GM18498 (cell line): Measurements from ENCODE around the gene TRAK1.

ENCODE experiments used
- ATAC-seq: cut with Tn5 transposase; IDR thresholded peaks from one replicate; pipeline ENCODE4 v1.9.1; 2021; ENCODE audit warnings: mild to moderate bottlenecking, moderate library complexity; ENCODE audit not compliant: unreplicated experiment

TRAK1 gene

GRCh38 chr3:42174679-42175385, 83.7 kb downstream of the TRAK1 start:
- no peak for ATAC-seq

GRCh38 chr3:42175386-42176240, 84.5 kb downstream of the TRAK1 start:
- no peak for ATAC-seq

GRCh38 chr3:42176242-42177034, 85.3 kb downstream of the TRAK1 start:
- ATAC-seq, result no peak

- no peak for ATAC-seq
These were observed 86.1 kb downstream of the TRAK1 start for GRCh38 chr3:42177068-42177800.

GRCh38 chr3:42177801-42178150, 86.6 kb downstream of the TRAK1 start:
- ATAC-seq, result no peak

GRCh38 chr3:42179110-42179725, 88.1 kb downstream of the TRAK1 start:
- ATAC-seq, result no peak

- ATAC-seq, result no peak
These were observed 89.7 kb downstream of the TRAK1 start for GRCh38 chr3:42180901-42181300.

GRCh38 chr3:42182555-42182954, 91.4 kb downstream of the TRAK1 start:
- ATAC-seq, result no peak

- ATAC-seq, result no peak
These were observed 93.0 kb downstream of the TRAK1 start for GRCh38 chr3:42183991-42184632.

GRCh38 chr3:42184651-42185443, 93.7 kb downstream of the TRAK1 start:
- ATAC-seq, result no peak

GRCh38 chr3:42187936-42188335, 96.8 kb downstream of the TRAK1 start:
- no peak for ATAC-seq

GRCh38 chr3:42188376-42188775, 97.2 kb downstream of the TRAK1 start:
- ATAC-seq, result no peak

GRCh38 chr3:42189001-42189460, 97.9 kb downstream of the TRAK1 start:
- no peak for ATAC-seq

- ATAC-seq, result no peak
These were observed 98.6 kb downstream of the TRAK1 start for GRCh38 chr3:42189736-42190135.

- no peak for ATAC-seq
These were observed 99.7 kb downstream of the TRAK1 start for GRCh38 chr3:42190701-42191442.

GRCh38 chr3:42191443-42191747, 100.2 kb downstream of the TRAK1 start:
- ATAC-seq, result no peak

- peak; percentile 49 for ATAC-seq
These were observed 101.4 kb downstream of the TRAK1 start for GRCh38 chr3:42192334-42193200.
